Measurements from ENCODE around the gene SLC19A1.

SLC19A1 gene

GRCh38 chr21:45516671-45517151 is 25.5 kb downstream of the SLC19A1 start:
- no peak for DNase-seq (ENCODE audit: extremely low read depth, insufficient read length)
- H3K4me3 ChIP-seq (replicated peaks; ENCODE audit: low read depth, low read length): no peak overlapping the region
- peaks cover 7% of the 10 kb centered on the region for H3K36me3 ChIP-seq (ENCODE audit: control insufficient read depth, insufficient read depth, low read length)
- H3K27me3 ChIP-seq (replicated peaks; ENCODE audit: control insufficient read depth, insufficient read depth, low read length): no peaks in the 10 kb centered on the region
- no peak for TF ChIP-seq CTCF (IDR thresholded peaks at IDR 0.05; ENCODE audit: insufficient read depth, low read length, poor library complexity, severe bottlenecking)

GRCh38 chr21:45516071-45516670 is 26.1 kb downstream of the SLC19A1 start:
- no peak for DNase-seq (ENCODE audit: extremely low read depth, insufficient read length)
- no peak for TF ChIP-seq CTCF (IDR thresholded peaks at IDR 0.05; ENCODE audit: insufficient read depth, low read length, poor library complexity, severe bottlenecking)
- no peaks in the 10 kb centered on the region for H3K27me3 ChIP-seq (replicated peaks; ENCODE audit: control insufficient read depth, insufficient read depth, low read length)
- H3K4me3 ChIP-seq (replicated peaks; ENCODE audit: low read depth, low read length): no peak overlapping the region
- peaks cover 7% of the 10 kb centered on the region for H3K36me3 ChIP-seq (ENCODE audit: control insufficient read depth, insufficient read depth, low read length)

- DNase-seq (ENCODE audit: extremely low read depth, insufficient read length): no peak
- peaks cover 7% of the 10 kb centered on the region for H3K36me3 ChIP-seq (ENCODE audit: control insufficient read depth, insufficient read depth, low read length)
Observed at GRCh38 chr21:45515241-45516061, 26.8 kb downstream of the SLC19A1 start.

GRCh38 chr21:45514311-45515021 is 27.8 kb downstream of the SLC19A1 start:
- Histone ChIP-seq H3K36me3 (ENCODE audit: control insufficient read depth, insufficient read depth, low read length) (peaks cover 7% of the 10 kb centered on the region), H3K27me3 (replicated peaks; ENCODE audit: control insufficient read depth, insufficient read depth, low read length) (no peaks in the 10 kb centered on the region), H3K4me3 (replicated peaks; ENCODE audit: low read depth, low read length) (no peak overlapping the region)
- DNase-seq (ENCODE audit: extremely low read depth, insufficient read length): no peak
- no peak for TF ChIP-seq CTCF (IDR thresholded peaks at IDR 0.05; ENCODE audit: insufficient read depth, low read length, poor library complexity, severe bottlenecking)

More at GRCh38 chr21:45515241-45516061, 26.8 kb downstream of the SLC19A1 start:
- no peak for TF ChIP-seq CTCF (IDR thresholded peaks at IDR 0.05; ENCODE audit: insufficient read depth, low read length, poor library complexity, severe bottlenecking)
- Histone ChIP-seq H3K27me3 (replicated peaks; ENCODE audit: control insufficient read depth, insufficient read depth, low read length) (no peaks in the 10 kb centered on the region), H3K4me3 (replicated peaks; ENCODE audit: low read depth, low read length) (no peak overlapping the region)

GRCh38 chr21:45513741-45514310 is 28.4 kb downstream of the SLC19A1 start:
- Histone ChIP-seq H3K4me3 (replicated peaks; ENCODE audit: low read depth, low read length) (no peak overlapping the region), H3K36me3 (ENCODE audit: control insufficient read depth, insufficient read depth, low read length) (peaks cover 7% of the 10 kb centered on the region), H3K27me3 (replicated peaks; ENCODE audit: control insufficient read depth, insufficient read depth, low read length) (no peaks in the 10 kb centered on the region)
- no peak for TF ChIP-seq CTCF (IDR thresholded peaks at IDR 0.05; ENCODE audit: insufficient read depth, low read length, poor library complexity, severe bottlenecking)
- no peak for DNase-seq (ENCODE audit: extremely low read depth, insufficient read length)
